Measurements from ENCODE around the gene NEGR1. TPM values are rescaled to one million over a fixed set of nuclear protein-coding genes. Genes with fewer than 3 reads are reported as not detected.

The NEGR1 gene
- total RNA-seq, 2 experiments from 2014 or later, result not detected

DNA sequence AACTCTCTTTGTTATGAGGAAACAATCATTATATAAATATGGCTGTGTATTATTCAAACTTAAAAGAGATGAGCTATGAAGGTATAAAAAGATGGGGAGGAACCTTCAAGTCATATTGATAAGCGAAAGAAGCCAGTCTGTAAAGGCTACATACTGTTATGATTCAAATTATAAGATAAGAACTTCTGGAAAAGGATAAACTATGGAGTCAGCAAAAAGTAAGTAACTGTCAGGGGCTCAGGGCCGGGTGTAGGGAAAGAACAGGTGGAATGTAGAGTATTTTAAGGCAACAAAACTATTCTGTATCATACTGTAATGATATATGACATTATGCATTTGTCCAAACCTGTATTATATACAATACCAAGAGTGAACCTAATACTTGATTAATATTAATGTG is 628.4 kb downstream of the NEGR1 start:
- CTCF ChIA-PET, result no interaction called here

DNA sequence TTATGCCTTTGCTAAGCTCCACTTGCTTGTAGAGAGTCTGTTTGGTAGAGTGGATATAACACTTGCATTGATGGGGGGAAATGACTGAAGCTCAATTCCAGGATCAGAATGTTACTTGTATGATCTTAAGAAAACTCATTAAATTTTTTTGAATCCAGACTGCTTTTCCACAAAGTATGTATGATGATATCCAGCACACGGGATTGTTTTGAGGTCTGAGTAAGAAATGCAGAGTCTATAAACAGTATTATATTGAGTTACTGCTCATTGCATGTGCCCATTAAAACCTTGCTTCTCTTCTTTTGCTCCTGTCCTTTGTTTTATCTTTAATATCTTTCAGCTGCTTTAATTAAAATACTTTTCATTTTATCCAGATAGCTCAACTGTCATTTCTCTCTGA is 631.1 kb downstream of the NEGR1 start:
- no peaks in the 10 kb centered on the region for H3K9me3 Mint-ChIP-seq
- H3K4me3 Mint-ChIP-seq, result no peak overlapping the region
- ChIA-PET CTCF (no interaction called here), POLR2A (no interaction called here)
- TF ChIP-seq, protein P1, sequence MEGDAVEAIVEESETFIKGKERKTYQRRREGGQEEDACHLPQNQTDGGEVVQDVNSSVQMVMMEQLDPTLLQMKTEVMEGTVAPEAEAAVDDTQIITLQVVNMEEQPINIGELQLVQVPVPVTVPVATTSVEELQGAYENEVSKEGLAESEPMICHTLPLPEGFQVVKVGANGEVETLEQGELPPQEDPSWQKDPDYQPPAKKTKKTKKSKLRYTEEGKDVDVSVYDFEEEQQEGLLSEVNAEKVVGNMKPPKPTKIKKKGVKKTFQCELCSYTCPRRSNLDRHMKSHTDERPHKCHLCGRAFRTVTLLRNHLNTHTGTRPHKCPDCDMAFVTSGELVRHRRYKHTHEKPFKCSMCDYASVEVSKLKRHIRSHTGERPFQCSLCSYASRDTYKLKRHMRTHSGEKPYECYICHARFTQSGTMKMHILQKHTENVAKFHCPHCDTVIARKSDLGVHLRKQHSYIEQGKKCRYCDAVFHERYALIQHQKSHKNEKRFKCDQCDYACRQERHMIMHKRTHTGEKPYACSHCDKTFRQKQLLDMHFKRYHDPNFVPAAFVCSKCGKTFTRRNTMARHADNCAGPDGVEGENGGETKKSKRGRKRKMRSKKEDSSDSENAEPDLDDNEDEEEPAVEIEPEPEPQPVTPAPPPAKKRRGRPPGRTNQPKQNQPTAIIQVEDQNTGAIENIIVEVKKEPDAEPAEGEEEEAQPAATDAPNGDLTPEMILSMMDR (IDR thresholded peaks at IDR 0.05), result no peak
- no peaks in the 10 kb centered on the region for H3K27me3 Mint-ChIP-seq
- H3K27ac Mint-ChIP-seq, result no peak overlapping the region
- no peaks in the 10 kb centered on the region for H3K4me1 Mint-ChIP-seq (ENCODE audit: low read depth)
- no peaks in the 10 kb centered on the region for H3K36me3 Mint-ChIP-seq (ENCODE audit: low read depth)
- intact Hi-C loops (cut with micrococcal nuclease), result no loop called here
- no peak for DNase-seq
- no peak for ATAC-seq

More for the DNA sequence above, 628.4 kb downstream of the NEGR1 start:
- Mint-ChIP-seq H3K4me3 (no peak overlapping the region), H3K4me1 (ENCODE audit: low read depth) (no peaks in the 10 kb centered on the region), H3K27ac (no peak overlapping the region), H3K36me3 (ENCODE audit: low read depth) (no peaks in the 10 kb centered on the region), H3K27me3 (no peaks in the 10 kb centered on the region), H3K9me3 (no peaks in the 10 kb centered on the region)
- intact Hi-C loops (cut with micrococcal nuclease), result no loop called here
- POLR2A ChIA-PET, result no interaction called here
- TF ChIP-seq, protein P1 (IDR thresholded peaks at IDR 0.05), result no peak
- DNase-seq (no peak), ATAC-seq (no peak)

DNA sequence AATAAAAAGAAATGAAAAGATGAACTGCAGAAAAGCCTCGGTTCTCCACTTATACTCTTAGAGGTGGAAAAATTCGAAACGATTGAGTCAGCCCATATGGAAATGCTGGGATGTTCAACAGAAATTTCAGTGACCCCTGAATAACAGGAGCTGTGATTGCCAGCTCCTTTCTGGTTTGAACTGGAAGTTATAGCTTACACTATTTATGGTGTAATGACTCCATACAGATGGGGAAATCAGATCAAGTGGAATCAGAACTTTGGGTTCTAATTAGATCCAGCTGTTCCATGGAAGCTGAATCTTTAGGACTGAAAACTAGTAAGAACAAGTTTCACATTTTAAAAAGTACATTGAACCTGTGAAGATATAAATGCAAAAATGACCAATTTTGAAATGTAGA is 632.2 kb downstream of the NEGR1 start:
- no peak for DNase-seq
- ATAC-seq, result no peak

DNA sequence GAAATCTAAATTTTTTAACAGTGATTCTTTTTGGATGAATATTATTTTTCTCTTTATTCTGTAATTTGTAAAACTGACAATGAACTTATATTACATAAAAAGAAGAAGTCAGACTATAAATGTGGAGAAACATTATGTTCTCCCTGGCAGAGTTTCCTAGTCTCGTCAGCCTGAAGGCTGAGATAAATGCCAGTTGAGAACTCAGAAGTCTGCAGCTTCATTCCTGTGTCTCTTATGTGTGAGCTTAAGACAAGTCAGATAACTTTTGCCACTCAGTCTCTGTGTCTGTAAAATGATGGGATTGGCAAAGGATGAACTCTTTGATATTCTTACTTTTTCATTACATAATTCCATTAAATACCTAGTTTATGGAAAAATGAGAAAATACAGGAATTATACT is 632.7 kb downstream of the NEGR1 start:
- no peaks in the 10 kb centered on the region for H3K4me1 Mint-ChIP-seq (ENCODE audit: low read depth)
- H3K4me3 Mint-ChIP-seq, result no peak overlapping the region
- H3K9me3 Mint-ChIP-seq, result no peaks in the 10 kb centered on the region
- no peaks in the 10 kb centered on the region for H3K36me3 Mint-ChIP-seq (ENCODE audit: low read depth)
- H3K27ac Mint-ChIP-seq, result no peak overlapping the region
- no peaks in the 10 kb centered on the region for H3K27me3 Mint-ChIP-seq
- CTCF ChIA-PET, result no interaction called here
- TF ChIP-seq, protein P1 (IDR thresholded peaks at IDR 0.05), result no peak
- intact Hi-C loops (cut with micrococcal nuclease), result no loop called here
- ATAC-seq (no peak), DNase-seq (no peak)
- POLR2A ChIA-PET, result no interaction called here

More for the DNA sequence above, 632.2 kb downstream of the NEGR1 start:
- no peaks in the 10 kb centered on the region for H3K36me3 Mint-ChIP-seq (ENCODE audit: low read depth)
- H3K4me1 Mint-ChIP-seq (ENCODE audit: low read depth), result no peaks in the 10 kb centered on the region
- intact Hi-C loops (cut with micrococcal nuclease), result no loop called here
- CTCF ChIA-PET, result no interaction called here
- H3K27ac Mint-ChIP-seq, result no peak overlapping the region
- no peak overlapping the region for H3K4me3 Mint-ChIP-seq
- no peaks in the 10 kb centered on the region for H3K9me3 Mint-ChIP-seq
- H3K27me3 Mint-ChIP-seq, result no peaks in the 10 kb centered on the region
- TF ChIP-seq, protein P1 (IDR thresholded peaks at IDR 0.05), result no peak
- POLR2A ChIA-PET, result no interaction called here

DNA sequence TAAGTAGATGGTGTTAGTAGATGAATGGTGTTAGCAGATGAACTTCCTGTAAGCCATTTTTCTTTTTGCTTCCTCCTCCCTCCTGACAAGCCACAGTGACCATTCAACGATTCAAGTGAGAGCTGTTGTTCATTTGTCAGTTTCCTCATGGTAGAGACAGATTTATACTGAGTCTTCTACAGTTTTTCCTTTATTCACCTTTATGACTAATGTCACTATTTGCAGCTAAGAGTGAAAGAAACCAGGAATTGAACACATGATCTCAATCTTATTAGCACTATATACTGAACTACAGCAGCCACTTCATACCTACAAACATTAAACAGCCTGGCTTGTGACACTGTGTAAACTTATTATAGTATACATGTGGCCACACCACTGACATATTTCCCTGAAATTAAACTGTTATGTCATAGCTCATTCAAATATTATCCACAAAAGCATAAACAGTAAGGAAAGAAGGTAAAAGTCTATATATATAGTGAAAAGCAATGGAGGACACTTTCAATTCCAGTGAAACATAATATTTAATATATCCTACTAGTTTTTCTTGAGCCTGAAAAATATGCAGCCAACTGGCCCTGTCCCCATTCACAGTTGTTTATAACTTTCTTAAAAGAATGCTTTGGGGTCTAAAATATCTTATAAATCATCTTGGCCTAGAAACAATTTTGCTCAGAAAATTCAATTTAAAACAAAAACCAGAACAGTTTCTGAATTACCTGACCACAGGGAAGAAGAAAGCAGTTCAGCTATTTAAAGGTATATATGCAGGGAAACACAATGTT is 634.6 kb downstream of the NEGR1 start:
- intact Hi-C loops (cut with micrococcal nuclease), result no loop called here
- Mint-ChIP-seq H3K4me1 (ENCODE audit: low read depth) (no peaks in the 10 kb centered on the region), H3K27ac (no peak overlapping the region), H3K27me3 (no peaks in the 10 kb centered on the region), H3K9me3 (no peaks in the 10 kb centered on the region), H3K4me3 (no peak overlapping the region), H3K36me3 (ENCODE audit: low read depth) (no peaks in the 10 kb centered on the region)
- TF ChIP-seq, protein P1 (IDR thresholded peaks at IDR 0.05), result no peak
- DNase-seq, result no peak
- ATAC-seq, result no peak
- POLR2A ChIA-PET, result no interaction called here
- CTCF ChIA-PET, result no interaction called here
